GM12878 (cell line): ENCODE results near the gene ZDHHC18.

ENCODE experiments used
- BHLHE40 ChIP-seq, 2 experiments: fragments of 450-650 bp in 1 of 2; IDR thresholded peaks; 2 replicates each; pipeline ENCODE4 v1.6.1; 2011 to 2017; ENCODE audit warnings: low read depth in 2 of 2, borderline replicate concordance in 1 of 2, improper control_type of control experiment in 1 of 2, low read length in 1 of 2, mild to moderate bottlenecking in 1 of 2
- CTCF ChIP-seq, 3 experiments: IDR thresholded peaks in 2 of 3; conservative IDR thresholded peaks in 1 of 3; 2 replicates each; pipeline ENCODE4 v1.5.1; 2011; ENCODE audit warnings: low read depth in 3 of 3, low read length in 3 of 3, mild to moderate bottlenecking in 3 of 3, control low read depth in 2 of 3, moderate library complexity in 2 of 3, inconsistent platforms in 1 of 3, mixed read lengths in 1 of 3; ENCODE audit not compliant: control insufficient read depth in 2 of 3, insufficient read depth in 1 of 3; ENCODE audit errors: extremely low read depth in 1 of 3
- ESRRA ChIP-seq: IDR thresholded peaks from 2 replicates; pipeline ENCODE4 v1.6.1; 2012; ENCODE audit warnings: mild to moderate bottlenecking, low read length, improper control_type of control experiment
- HDAC6 ChIP-seq: fragments of 200-600 bp; sonication (generic); IDR thresholded peaks from one replicate; pipeline ENCODE4 v1.8.0; 2017; ENCODE audit warnings: antibody characterized with exemption; ENCODE audit not compliant: unreplicated experiment
- HDGF ChIP-seq: fragments of 450-650 bp; IDR thresholded peaks from 2 replicates; pipeline ENCODE4 v1.6.1; 2016; ENCODE audit warnings: antibody characterized with exemption
- REST ChIP-seq: IDR thresholded peaks from 2 replicates; pipeline ENCODE4 v1.6.1; 2012; ENCODE audit warnings: mild to moderate bottlenecking, low read depth, low read length
- SMC3 ChIP-seq: IDR thresholded peaks from 2 replicates; pipeline ENCODE4 v1.6.1; 2011; ENCODE audit warnings: low read length, improper control_type of control experiment, borderline replicate concordance
- USF2 ChIP-seq: IDR thresholded peaks from 2 replicates; pipeline ENCODE4 v1.6.1; 2011; ENCODE audit warnings: low read depth, low read length, improper control_type of control experiment, borderline replicate concordance

GRCh38 chr1:26879793-26880192, 53.3 kb downstream of the ZDHHC18 start:
- TF ChIP-seq USF2 (no peak), ESRRA (no peak), SMC3 (no peak), HDAC6 (no peak), REST (no peak), BHLHE40 (IDR thresholded peaks at IDR 0.05; ENCODE audit: borderline replicate concordance in 1 of 2, low read depth in 2 of 2, low read length in 1 of 2) (no peak), HDGF (no peak), CTCF (IDR thresholded peaks at IDR 0.05 in 2 of 3, conservative IDR thresholded peaks at IDR 0.05 in 1 of 3; ENCODE audit: control insufficient read depth in 2 of 3, extremely low read depth in 1 of 3, insufficient read depth in 1 of 3, low read depth in 3 of 3, low read length in 3 of 3) (no peak)
